ENCODE data around the gene KCTD20. TPM values are rescaled to one million over a fixed set of nuclear protein-coding genes. Genes with fewer than 3 reads are reported as not detected.

The KCTD20 gene
- total and polyA plus RNA-seq, 9 of the 15 experiments (the other 6 are each of a cell fraction or from before 2014, with no cell fraction given): 28.9 to 160 (median 70.6) TPM

- 0 out of 2 replicates have a peak, but pooled peaks have one; percentile 27 for TF ChIP-seq NR2C1 (IDR thresholded peaks at IDR 0.05)
- TF ChIP-seq NR2C1 (tag; IDR thresholded peaks at IDR 0.05): no peak
- TF ChIP-seq BRD4 (IDR thresholded peaks at IDR 0.05): no peak
- no peak for TF ChIP-seq CC2D1A (IDR thresholded peaks at IDR 0.05)
- 0 out of 2 replicates have a peak, but pooled peaks have one; percentile 4 for TF ChIP-seq ZBTB2 (IDR thresholded peaks at IDR 0.05)
Observed at GRCh38 chr6:36444470-36444869, 1.7 kb downstream of the KCTD20 start (continued).

- Histone ChIP-seq H3K9ac (ENCODE audit: insufficient read depth in 1 of 2, low read depth in 2 of 2, low read length in 2 of 2) (no peak overlapping the region), H2AFZ (ENCODE audit: low read depth, low read length) (no peak overlapping the region), H3K9me1 (ENCODE audit: control insufficient read depth, insufficient read depth, low read length) (no peaks in the 10 kb centered on the region), H3K4me3 (no peak overlapping the region), H3K27me3 (ENCODE audit: control insufficient read depth in 2 of 2, insufficient read depth in 2 of 2, low read length in 2 of 2) (no peaks in the 10 kb centered on the region), H3K4me1 (replicated peaks in 1 of 2; ENCODE audit: control insufficient read depth in 2 of 2, insufficient read depth in 2 of 2, low read length in 2 of 2) (peaks cover 12 to 17% of the 10 kb centered on the region in 2 experiments), H3K9me3 (replicated peaks; ENCODE audit: control insufficient read depth, insufficient read depth, low read depth, low read length) (peaks cover 8% of the 10 kb centered on the region; the same call in 1 of the 2 replicates), H3K79me2 (ENCODE audit: control insufficient read depth, insufficient read depth, low read length) (peaks cover 81% of the 10 kb centered on the region), H3K4me2 (ENCODE audit: insufficient read depth, low read length) (no peak overlapping the region), H3K36me3 (ENCODE audit: control insufficient read depth, insufficient read depth, low read length) (peaks cover 33% of the 10 kb centered on the region; the same call in 2 of the 3 replicates), H4K20me1 (replicated peaks; ENCODE audit: control insufficient read depth, insufficient read depth, low read length) (0 out of 2 replicates have a peak, but pooled peaks cover 5% of the 10 kb centered on the region), H3K27ac (ENCODE audit: extremely low read depth, low read depth, low read length) (no peak overlapping the region)
- ChIA-PET POLR2A (interaction anchor here (0.8 to 2.4 kb wide), 6 partner anchors 10 to 150 kb away, joined by 3 to 11 read pairs (median 3); partner anchors contain the start of gene SRSF3), CTCF (ENCODE audit: low intra/inter-chr PET ratio) (no interaction called here)
- DNase-seq (ENCODE audit: extremely low read depth in 1 of 4, low spot score in 3 of 4) (no peak), ATAC-seq (no peak), FAIRE-seq (no peak)
- TF ChIP-seq ARID1B (IDR thresholded peaks at IDR 0.05): 0 out of 2 replicates have a peak, but pooled peaks have one; percentile 7
- TF ChIP-seq MLLT1 (IDR thresholded peaks at IDR 0.05): no peak
- TF ChIP-seq NFIC (IDR thresholded peaks at IDR 0.05): peak; percentile 25; the same call in 1 of the 2 replicates
- in situ Hi-C loops (cut with MboI): no loop called here
- no TSS peak for BruUV-seq (replicated peaks)
- intact Hi-C loops (cut with micrococcal nuclease): no loop called here
Observed at GRCh38 chr6:36445621-36446020, 2.8 kb downstream of the KCTD20 start.
